ENCODE results near the gene ALDH4A1.
"Not testable (repeated sequence)": the region's sequence is repeated elsewhere in the genome, so short reads cannot be mapped to it uniquely, and the experiment has no call there.

ALDH4A1 gene

DNA sequence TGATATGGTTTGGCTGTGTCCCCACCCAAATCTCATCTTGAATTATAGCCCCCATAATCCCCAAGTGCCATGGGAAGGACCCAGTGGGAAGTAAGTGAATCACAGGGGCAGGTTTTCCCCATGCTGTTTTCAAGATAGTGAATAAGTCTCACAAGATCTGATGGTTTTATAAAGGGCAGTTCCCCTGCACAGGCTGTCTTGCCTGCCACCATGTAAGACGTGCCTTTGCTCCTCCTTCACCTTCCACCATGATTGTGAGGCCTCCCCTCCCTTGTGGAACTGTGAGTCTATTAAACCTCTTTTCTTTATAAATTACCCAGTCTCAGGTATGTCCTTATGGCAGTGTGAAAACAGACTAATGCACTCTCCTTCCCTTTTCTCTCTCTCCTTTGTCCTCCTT, 70.0 kb downstream of the ALDH4A1 start:
- not testable (repeated sequence) for DNase-seq

- DNase-seq: no peak
These were observed 70.7 kb downstream of the ALDH4A1 start for GRCh38 chr1:18831656-18832055.

- DNase-seq: no peak
These were observed 71.8 kb downstream of the ALDH4A1 start for GRCh38 chr1:18830596-18830995.

- DNase-seq: no peak
These were observed 72.7 kb downstream of the ALDH4A1 start for GRCh38 chr1:18829671-18830070.

DNA sequence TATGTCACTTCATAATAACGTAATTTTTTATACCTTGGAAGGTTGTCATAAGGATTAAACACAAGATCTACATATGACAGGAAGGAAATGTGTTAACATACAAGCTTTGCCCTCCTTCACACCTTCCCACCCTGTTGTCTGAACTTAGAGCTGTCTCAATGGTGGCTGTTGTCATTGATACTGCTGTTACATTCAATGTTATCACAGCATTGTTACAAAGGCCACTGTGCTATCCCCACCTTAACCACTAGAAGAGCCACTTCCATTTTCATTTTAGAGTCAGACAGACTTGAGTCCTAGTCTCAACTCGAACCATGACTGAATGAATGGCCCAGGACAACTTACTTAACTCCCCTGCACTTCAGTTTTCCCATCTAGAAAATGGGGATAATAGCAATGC, 74.1 kb downstream of the ALDH4A1 start:
- DNase-seq: no peak

GRCh38 chr1:18823438-18823837, 78.9 kb downstream of the ALDH4A1 start:
- no peak for DNase-seq

Measured in activated CD8-positive, alpha-beta memory T cell treated with anti-CD3 and anti-CD28 coated beads for 24 hours (primary cell).